ENCODE measurements around the gene RBMS3. TPM values are rescaled to one million over a fixed set of nuclear protein-coding genes. Genes with fewer than 3 reads are reported as not detected.

Gene RBMS3
- total and polyA plus RNA-seq, 12 donors, result 8.7 to 90.1 (median 51.2) TPM

- H3K27me3 ChIP-seq, result no peaks in the 10 kb centered on the region
- WGBS, 4 donors, result 46 to 54% (median 51%) methylated on average over 2 of the region's 2 CpGs
- TF ChIP-seq POLR2A (IDR thresholded peaks at IDR 0.05) (no peak), CTCF (IDR thresholded peaks at IDR 0.05) (no peak)
- H3K4me3 ChIP-seq, result no peak overlapping the region
- DNase-seq, result no peak
- no peak overlapping the region for H3K27ac ChIP-seq
- H3K36me3 ChIP-seq (replicated peaks in 1 of 2), result no peaks in the 10 kb centered on the region
- intact Hi-C loops (cut with DNase I), result no loop called here
- H3K4me1 ChIP-seq (replicated peaks in 1 of 2), result peaks cover 0 to 23% of the 10 kb centered on the region in 2 donors
- no peaks in the 10 kb centered on the region for H3K9me3 ChIP-seq (replicated peaks in 1 of 3)
These were observed 82.2 kb downstream of the RBMS3 start for GRCh38 chr3:29363110-29363509.

GRCh38 chr3:29370021-29370420 lies 89.2 kb downstream of the RBMS3 start:
- 80 to 89% (median 85%) methylated on average over 4 of the region's 4 CpGs for WGBS, 4 donors
- intact Hi-C loops (cut with DNase I), result no loop called here
- Histone ChIP-seq H3K27ac (no peak overlapping the region), H3K27me3 (no peaks in the 10 kb centered on the region), H3K4me3 (no peak overlapping the region), H3K4me1 (replicated peaks in 1 of 2) (peaks cover 0 to 42% of the 10 kb centered on the region in 2 donors), H3K36me3 (replicated peaks in 1 of 2) (no peaks in the 10 kb centered on the region), H3K9me3 (replicated peaks in 1 of 3) (no peaks in the 10 kb centered on the region)
- TF ChIP-seq CTCF (IDR thresholded peaks at IDR 0.05) (no peak), POLR2A (IDR thresholded peaks at IDR 0.05) (no peak)
- no peak for DNase-seq

DNA sequence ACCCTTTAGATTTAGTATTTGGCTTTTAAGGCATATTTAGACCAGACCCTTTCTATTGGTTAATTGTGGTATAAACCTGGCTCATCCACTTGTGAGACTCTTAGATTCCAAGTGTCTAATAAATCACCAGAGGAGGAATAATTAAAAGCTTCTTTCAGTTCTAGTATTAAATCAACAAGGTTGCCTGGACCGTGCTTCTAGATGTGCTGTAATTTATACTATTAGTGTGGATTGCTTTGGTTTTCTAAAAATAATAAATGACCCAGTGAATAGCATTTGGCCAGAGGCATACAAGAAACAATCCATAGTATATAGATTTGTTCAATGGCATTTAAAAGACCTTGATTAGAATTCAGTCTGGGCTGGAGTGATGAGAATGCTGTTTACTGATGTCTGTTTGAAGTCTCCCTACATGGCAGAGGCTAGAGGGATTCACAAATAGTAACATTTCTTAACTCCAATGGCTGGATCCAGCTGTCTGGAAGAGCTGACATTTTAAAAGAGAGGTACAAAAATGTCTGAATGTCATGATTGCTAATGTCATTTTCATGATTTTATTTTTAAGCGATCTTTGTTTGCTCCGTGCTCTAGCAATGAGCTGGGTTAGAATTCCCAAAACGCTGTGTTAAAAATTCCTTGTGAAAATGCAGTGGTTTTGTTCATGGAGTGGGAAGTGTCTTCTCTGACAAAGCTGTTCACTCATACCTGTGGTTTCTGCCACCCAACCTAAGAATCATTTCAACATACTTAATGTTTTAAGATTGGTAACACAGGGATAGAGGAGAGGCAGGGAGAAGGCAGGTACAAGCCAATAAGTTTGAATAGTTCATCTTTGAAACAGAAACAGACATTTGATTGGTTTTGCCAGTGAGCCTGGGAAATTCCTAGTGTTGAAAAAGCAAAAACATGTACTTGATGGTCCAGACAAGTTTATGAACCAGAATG lies 89.9 kb downstream of the RBMS3 start:
- intact Hi-C loops (cut with DNase I), result no loop called here
- Histone ChIP-seq H3K36me3 (replicated peaks in 1 of 2) (no peaks in the 10 kb centered on the region), H3K27me3 (no peaks in the 10 kb centered on the region), H3K4me3 (no peak overlapping the region), H3K27ac (no peak overlapping the region), H3K4me1 (replicated peaks in 1 of 2) (peaks cover 0 to 35% of the 10 kb centered on the region in 2 donors), H3K9me3 (replicated peaks in 1 of 3) (no peaks in the 10 kb centered on the region)
- no peak for DNase-seq
- 61 to 78% (median 72%) methylated on average over 4 of the region's 4 CpGs for WGBS, 4 donors
- TF ChIP-seq POLR2A (IDR thresholded peaks at IDR 0.05) (no peak), CTCF (IDR thresholded peaks at IDR 0.05) (no peak)

- intact Hi-C loops (cut with DNase I), result no loop called here
- TF ChIP-seq CTCF (IDR thresholded peaks at IDR 0.05) (no peak), POLR2A (IDR thresholded peaks at IDR 0.05) (no peak)
- H3K27me3 ChIP-seq, result no peaks in the 10 kb centered on the region
- H3K4me3 ChIP-seq, result no peak overlapping the region
- no peaks in the 10 kb centered on the region for H3K9me3 ChIP-seq (replicated peaks in 1 of 3)
- H3K4me1 ChIP-seq (replicated peaks in 1 of 2), result peaks cover 0 to 28% of the 10 kb centered on the region in 2 donors
- no peak overlapping the region for H3K27ac ChIP-seq
- no peak for DNase-seq
- H3K36me3 ChIP-seq (replicated peaks in 1 of 2), result no peaks in the 10 kb centered on the region
These were observed 92.3 kb downstream of the RBMS3 start for GRCh38 chr3:29373131-29373680.
